NB4 (cell line): ENCODE measurements around the gene LRWD1.

ENCODE experiments used
- CTCF ChIP-seq: IDR thresholded peaks from one replicate; pipeline ENCODE4 v1.5.1; 2012; ENCODE audit warnings: low read depth, low read length
- MAX ChIP-seq: IDR thresholded peaks from 2 replicates; pipeline ENCODE4 v1.6.1; 2011; ENCODE audit warnings: low read depth, low read length
- MYC ChIP-seq: IDR thresholded peaks from 2 replicates; pipeline ENCODE4 v1.6.1; 2011; ENCODE audit warnings: low read depth, low read length
- POLR2A ChIP-seq: IDR thresholded peaks from 2 replicates; pipeline ENCODE4 v1.6.1; 2011; ENCODE audit warnings: mild to moderate bottlenecking; ENCODE audit not compliant: insufficient read length; ENCODE audit errors: extremely low read depth

GRCh38 chr7:102444961-102445673 lies 19.7 kb upstream of the LRWD1 start:
- TF ChIP-seq POLR2A: no peak
- TF ChIP-seq MYC: no peak
- no peak for TF ChIP-seq CTCF
- TF ChIP-seq MAX: no peak
